HG02642 (cell line): ENCODE results near the gene KYNU.
"Not testable (repeated sequence)": the region's sequence is repeated elsewhere in the genome, so short reads cannot be mapped to it uniquely, and the experiment has no call there.

Experiments
- ATAC-seq: cut with Tn5 transposase; IDR thresholded peaks from one replicate; pipeline ENCODE4 v1.9.1; 2021; ENCODE audit warnings: mild to moderate bottlenecking; ENCODE audit not compliant: unreplicated experiment, poor library complexity

The KYNU gene

GRCh38 chr2:142869461-142870106 is 7.9 kb upstream of the KYNU start:
- ATAC-seq = no peak

- no peak for ATAC-seq
Measured at GRCh38 chr2:142870526-142870925, 6.9 kb upstream of the KYNU start.

- ATAC-seq = no peak
Measured at GRCh38 chr2:142871396-142871795, 6.1 kb upstream of the KYNU start.

- ATAC-seq = no peak
Measured at GRCh38 chr2:142872882-142873724, 4.4 kb upstream of the KYNU start.

- peak; percentile 31 for ATAC-seq
Measured at GRCh38 chr2:142873831-142874287, 3.6 kb upstream of the KYNU start.

GRCh38 chr2:142874293-142874814 is 3.1 kb upstream of the KYNU start:
- ATAC-seq = peak; percentile 33

- no peak for ATAC-seq
Measured at GRCh38 chr2:142875010-142875409, 2.5 kb upstream of the KYNU start.

- ATAC-seq = no peak
Measured at GRCh38 chr2:142875652-142876051, 1.8 kb upstream of the KYNU start.

GRCh38 chr2:142876423-142876822 is 1.0 kb upstream of the KYNU start:
- ATAC-seq = no peak

GRCh38 chr2:142878031-142878678 is 691 bp downstream of the KYNU start:
- no peak for ATAC-seq

- no peak for ATAC-seq
Measured at GRCh38 chr2:142879151-142879550, 1.7 kb downstream of the KYNU start.

GRCh38 chr2:142880279-142880678 is 2.8 kb downstream of the KYNU start:
- no peak for ATAC-seq

GRCh38 chr2:142881619-142882018 is 4.2 kb downstream of the KYNU start:
- no peak for ATAC-seq

- ATAC-seq = not testable (repeated sequence)
Measured at GRCh38 chr2:142882500-142882899, 5.0 kb downstream of the KYNU start.

GRCh38 chr2:142883526-142883925 is 6.1 kb downstream of the KYNU start:
- ATAC-seq = no peak

GRCh38 chr2:142885543-142885942 is 8.1 kb downstream of the KYNU start:
- ATAC-seq = no peak

- peak; percentile 99 for ATAC-seq
Measured at GRCh38 chr2:142892715-142893114, 15.3 kb downstream of the KYNU start.

- ATAC-seq = no peak
Measured at GRCh38 chr2:142893241-142893640, 15.8 kb downstream of the KYNU start.

- no peak for ATAC-seq
Measured at GRCh38 chr2:142897807-142898206, 20.3 kb downstream of the KYNU start.

- not testable (repeated sequence) for ATAC-seq
Measured at GRCh38 chr2:142900327-142900726, 22.9 kb downstream of the KYNU start.

- ATAC-seq = no peak
Measured at GRCh38 chr2:142901780-142902179, 24.3 kb downstream of the KYNU start.
